HEK293T (cell line): ENCODE measurements around the gene STING1.

ENCODE experiments used
- CTCF ChIA-PET: fragments of 350-600 bp; formaldehyde crosslinking; extraction: SDS; loops from one replicate; lab custom pipeline; 2021; ENCODE audit warnings: antibody characterized with exemption, inconsistent platforms; lab: Yijun Ruan, JAX
- POLR2A ChIA-PET: fragments of 350-600 bp; formaldehyde crosslinking; extraction: SDS; loops from one replicate; lab custom pipeline; 2020; ENCODE audit warnings: antibody characterized with exemption, inconsistent platforms; lab: Yijun Ruan, JAX
- DNase-seq: peaks from one replicate; pipeline ENCODE4 v3.0.0; 2012; ENCODE audit warnings: mixed read lengths; ENCODE audit errors: extremely low spot score
- ARNT ChIP-seq: fragments of 450-650 bp; IDR thresholded peaks from 2 replicates; pipeline ENCODE4 v1.6.1; 2017; ENCODE audit warnings: mild to moderate bottlenecking
- BHLHE40 ChIP-seq: fragments of 450-650 bp; IDR thresholded peaks from 2 replicates; pipeline ENCODE4 v1.6.1; 2016; ENCODE audit warnings: mild to moderate bottlenecking, moderate library complexity, borderline replicate concordance
- CTBP1 ChIP-seq: fragments of 450-650 bp; IDR thresholded peaks from 2 replicates; pipeline ENCODE4 v1.6.1; 2016; ENCODE audit warnings: borderline replicate concordance
- ELF4 ChIP-seq: fragments of 450-650 bp; IDR thresholded peaks from 2 replicates; pipeline ENCODE4 v1.6.1; 2017; ENCODE audit warnings: antibody characterized with exemption
- FOXA1 ChIP-seq: fragments of 450-650 bp; IDR thresholded peaks from 2 replicates; pipeline ENCODE4 v1.6.1; 2016; ENCODE audit warnings: mild to moderate bottlenecking
- FOXK2 ChIP-seq: fragments of 450-650 bp; IDR thresholded peaks from 2 replicates; pipeline ENCODE4 v1.6.1; 2016; ENCODE audit warnings: mild to moderate bottlenecking
- FOXM1 ChIP-seq: fragments of 450-650 bp; IDR thresholded peaks from 2 replicates; pipeline ENCODE4 v1.6.1; 2017; ENCODE audit warnings: mild to moderate bottlenecking, borderline replicate concordance
- HDGF ChIP-seq: fragments of 450-650 bp; IDR thresholded peaks from 2 replicates; pipeline ENCODE4 v1.6.1; 2017; ENCODE audit warnings: antibody characterized with exemption, borderline replicate concordance
- L3MBTL2 ChIP-seq: fragments of 450-650 bp; conservative IDR thresholded peaks from 2 replicates; pipeline ENCODE4 v1.6.1; 2016; ENCODE audit warnings: mild to moderate bottlenecking
- LEF1 ChIP-seq: fragments of 450-650 bp; IDR thresholded peaks from 2 replicates; pipeline ENCODE4 v1.6.1; 2017; ENCODE audit warnings: mild to moderate bottlenecking, borderline replicate concordance
- NFRKB ChIP-seq: fragments of 450-650 bp; IDR thresholded peaks from 2 replicates; pipeline ENCODE4 v1.6.1; 2016; ENCODE audit warnings: mild to moderate bottlenecking, moderate library complexity
- PKNOX1 ChIP-seq: fragments of 450-650 bp; IDR thresholded peaks from 2 replicates; pipeline ENCODE4 v1.6.1; 2016
- SP1 ChIP-seq: fragments of 450-650 bp; IDR thresholded peaks from 2 replicates; pipeline ENCODE4 v1.6.1; 2017
- SUZ12 ChIP-seq: fragments of 450-650 bp; IDR thresholded peaks from 2 replicates; pipeline ENCODE4 v1.6.1; 2016; ENCODE audit warnings: mild to moderate bottlenecking
- TARDBP ChIP-seq: fragments of 450-650 bp; IDR thresholded peaks from 2 replicates; pipeline ENCODE4 v1.6.1; 2016
- ZNF384 ChIP-seq: fragments of 450-650 bp; IDR thresholded peaks from 2 replicates; pipeline ENCODE4 v1.6.1; 2016

STING1 gene

GRCh38 chr5:139457653-139458306 lies 24.8 kb downstream of the STING1 start:
- TF ChIP-seq CTBP1 = no peak
- TF ChIP-seq ARNT = no peak
- TF ChIP-seq BHLHE40 = no peak
- no peak for TF ChIP-seq L3MBTL2
- TF ChIP-seq SP1 = no peak
- no peak for TF ChIP-seq TARDBP
- no peak for TF ChIP-seq SUZ12
- TF ChIP-seq NFRKB = no peak
- no peak for TF ChIP-seq FOXM1
- POLR2A ChIA-PET = interaction anchor here (4.4 kb wide), 1 partner anchor 19 kb away, joined by 20 read pairs; the partner anchor contains the start of gene DNAJC18
- no peak for DNase-seq
- CTCF ChIA-PET = no interaction called here

GRCh38 chr5:139457241-139457640 lies 25.3 kb downstream of the STING1 start:
- POLR2A ChIA-PET = interaction anchor here (4.4 kb wide), 1 partner anchor 18 kb away, joined by 20 read pairs; the partner anchor contains the start of gene DNAJC18
- no peak for TF ChIP-seq L3MBTL2
- TF ChIP-seq TARDBP = no peak
- TF ChIP-seq LEF1 = no peak
- TF ChIP-seq SP1 = no peak
- no peak for TF ChIP-seq SUZ12
- TF ChIP-seq ZNF384 = no peak
- no peak for TF ChIP-seq CTBP1
- no peak for TF ChIP-seq ELF4
- TF ChIP-seq PKNOX1 = no peak
- TF ChIP-seq NFRKB = no peak
- TF ChIP-seq FOXM1 = no peak
- no peak for TF ChIP-seq BHLHE40
- TF ChIP-seq FOXK2 = no peak
- no peak for TF ChIP-seq ARNT
- no peak for TF ChIP-seq FOXA1
- no peak for TF ChIP-seq HDGF
- CTCF ChIA-PET = interaction anchor here (1.4 kb wide), 1 partner anchor 12 kb away, joined by 3 read pairs; no protein-coding TSS in a partner anchor
- no peak for DNase-seq

- ChIA-PET CTCF (interaction anchor here (1.4 kb wide), 1 partner anchor 11 kb away, joined by 3 read pairs; no protein-coding TSS in a partner anchor), POLR2A (interaction anchor here (4.4 kb wide), 1 partner anchor 18 kb away, joined by 20 read pairs; the partner anchor contains the start of gene DNAJC18)
- DNase-seq = no peak
- TF ChIP-seq SUZ12 (no peak), ARNT (no peak), NFRKB (no peak), SP1 (no peak), TARDBP (no peak), LEF1 (no peak), ZNF384 (no peak), FOXK2 (no peak), CTBP1 (no peak), HDGF (no peak), ELF4 (no peak), FOXM1 (no peak), BHLHE40 (no peak), FOXA1 (no peak), L3MBTL2 (no peak), PKNOX1 (no peak)
Measured at GRCh38 chr5:139456776-139457175, 25.8 kb downstream of the STING1 start.

GRCh38 chr5:139454568-139455290 lies 27.8 kb downstream of the STING1 start:
- TF ChIP-seq TARDBP = no peak
- TF ChIP-seq ARNT = no peak
- TF ChIP-seq FOXA1 = no peak
- no peak for TF ChIP-seq L3MBTL2
- no peak for TF ChIP-seq FOXM1
- no peak for TF ChIP-seq PKNOX1
- TF ChIP-seq HDGF = no peak
- TF ChIP-seq LEF1 = no peak
- TF ChIP-seq FOXK2 = no peak
- no peak for TF ChIP-seq NFRKB
- no peak for TF ChIP-seq ZNF384
- TF ChIP-seq ELF4 = no peak
- no peak for TF ChIP-seq SUZ12
- no peak for TF ChIP-seq CTBP1
- TF ChIP-seq BHLHE40 = no peak
- no peak for TF ChIP-seq SP1
- DNase-seq = no peak
- POLR2A ChIA-PET = interaction anchor here (4.4 kb wide), 1 partner anchor 16 kb away, joined by 20 read pairs; the partner anchor contains the start of gene DNAJC18
- CTCF ChIA-PET = no interaction called here

GRCh38 chr5:139453683-139454567 lies 28.6 kb downstream of the STING1 start:
- TF ChIP-seq ELF4 (no peak), ZNF384 (no peak), SP1 (no peak), TARDBP (no peak; the same call in 1 of the 2 replicates), NFRKB (no peak), PKNOX1 (no peak), L3MBTL2 (no peak), ARNT (no peak), LEF1 (no peak), FOXA1 (no peak), FOXK2 (no peak), CTBP1 (no peak), SUZ12 (no peak)
- no peak for DNase-seq
- POLR2A ChIA-PET = interaction anchor here (4.4 kb wide), 1 partner anchor 15 kb away, joined by 20 read pairs; the partner anchor contains the start of gene DNAJC18
- CTCF ChIA-PET = no interaction called here
